Calu3 (cell line): ENCODE measurements around the gene IFNG-AS1. TPM values are rescaled to one million over a fixed set of nuclear protein-coding genes. Genes with fewer than 3 reads are reported as not detected.

ENCODE experiments used
- BruUV-seq: library from RNA; stranded (reverse); fragments of 400-500 nt; replicated peaks from 2 replicates; lab custom pipeline; 2021; lab: Mats Ljungman, UMichigan
- CTCF ChIA-PET: fragments of 300-600 bp; sonication (Branson Sonifier 250); formaldehyde crosslinking; loops from one replicate; lab custom pipeline; 2022; ENCODE audit warnings: antibody characterized with exemption; lab: Charles Lee
- DNase-seq: peaks from one replicate; pipeline ENCODE4 v3.0.0; 2022
- H3K27ac Mint-ChIP-seq: one replicate; pipeline ENCODE4 v1.8.0; 2022; ENCODE audit warnings: mixed read lengths; ENCODE audit not compliant: unreplicated experiment
- H3K27me3 Mint-ChIP-seq: one replicate; pipeline ENCODE4 v1.8.0; 2022; ENCODE audit warnings: mixed read lengths; ENCODE audit not compliant: unreplicated experiment
- H3K36me3 Mint-ChIP-seq: one replicate; pipeline ENCODE4 v1.8.0; 2022; ENCODE audit warnings: mild to moderate bottlenecking, moderate library complexity, mixed read lengths; ENCODE audit not compliant: insufficient read depth, unreplicated experiment
- H3K4me1 Mint-ChIP-seq: one replicate; pipeline ENCODE4 v1.8.0; 2022; ENCODE audit warnings: mild to moderate bottlenecking, low read depth, mixed read lengths; ENCODE audit not compliant: unreplicated experiment
- H3K4me3 Mint-ChIP-seq: one replicate; pipeline ENCODE4 v1.8.0; 2022; ENCODE audit warnings: mild to moderate bottlenecking, low read depth, moderate library complexity, mixed read lengths; ENCODE audit not compliant: unreplicated experiment
- H3K9me3 Mint-ChIP-seq: one replicate; pipeline ENCODE4 v1.8.0; 2022; ENCODE audit warnings: low read depth, mixed read lengths; ENCODE audit not compliant: unreplicated experiment
- CTCF ChIP-seq: fragments of 200-600 bp; IDR thresholded peaks from one replicate; pipeline ENCODE4 v1.8.0; 2022; ENCODE audit warnings: antibody characterized with exemption; ENCODE audit not compliant: unreplicated experiment
- intact Hi-C: fragments of 100-400 bp; cut with micrococcal nuclease; formaldehyde crosslinking; loops from one replicate; pipeline ENCODE4 v1.10.0; 2022; ENCODE audit not compliant: unreplicated experiment
- total RNA-seq: library from RNA; stranded (reverse); gene quantifications from 2 replicates; pipeline ENCODE4 v1.2.3, GENCODE V29; 2022

IFNG-AS1 gene
- total RNA-seq, 1 experiment from 2014 or later = not detected

- no peak for TF ChIP-seq CTCF
- Mint-ChIP-seq H3K9me3 (no peaks in the 10 kb centered on the region), H3K4me3 (no peak overlapping the region), H3K27ac (no peak overlapping the region), H3K27me3 (no peaks in the 10 kb centered on the region), H3K4me1 (no peaks in the 10 kb centered on the region), H3K36me3 (no peaks in the 10 kb centered on the region)
- DNase-seq = no peak
- intact Hi-C loops = no loop called here
- CTCF ChIA-PET = no interaction called here
- BruUV-seq = no TSS peak
Observed at GRCh38 chr12:67958187-67958586, 31.1 kb upstream of the IFNG-AS1 start.

DNA sequence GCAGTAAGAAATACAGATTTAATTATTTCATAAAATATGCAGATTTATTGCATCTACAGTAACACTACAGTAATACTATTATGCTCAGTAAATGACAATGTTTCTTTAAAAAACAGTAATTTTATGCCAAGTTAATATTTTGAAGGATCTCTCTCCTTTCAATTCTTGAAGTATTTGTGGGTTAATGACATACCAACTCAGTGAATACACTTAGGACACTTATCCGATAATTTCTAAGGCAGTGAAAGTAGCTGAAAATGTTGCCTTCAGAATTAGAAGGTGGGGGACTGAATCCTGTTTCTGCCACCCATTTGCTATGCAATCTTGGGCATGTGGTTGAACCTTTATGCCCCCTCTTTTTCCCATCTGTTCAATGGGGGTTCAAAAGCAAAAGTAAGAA is 24.8 kb upstream of the IFNG-AS1 start:
- BruUV-seq = no TSS peak
- Mint-ChIP-seq H3K27me3 (peaks cover 13% of the 10 kb centered on the region), H3K4me1 (no peaks in the 10 kb centered on the region), H3K4me3 (no peak overlapping the region), H3K27ac (no peak overlapping the region), H3K9me3 (no peaks in the 10 kb centered on the region), H3K36me3 (no peaks in the 10 kb centered on the region)
- no peak for DNase-seq
- no peak for TF ChIP-seq CTCF
- intact Hi-C loops = no loop called here
- CTCF ChIA-PET = interaction anchor here (1.2 kb wide), 1 partner anchor 76 kb away, joined by 3 read pairs; no protein-coding TSS in a partner anchor

GRCh38 chr12:67966560-67966959 is 22.7 kb upstream of the IFNG-AS1 start:
- no peak for TF ChIP-seq CTCF
- intact Hi-C loops = no loop called here
- Mint-ChIP-seq H3K4me1 (no peaks in the 10 kb centered on the region), H3K4me3 (no peak overlapping the region), H3K9me3 (no peaks in the 10 kb centered on the region), H3K27ac (no peak overlapping the region), H3K27me3 (peaks cover 13% of the 10 kb centered on the region), H3K36me3 (no peaks in the 10 kb centered on the region)
- CTCF ChIA-PET = interaction anchor here (0.6 to 1.3 kb wide), 2 partner anchors 23 to 611 kb away, joined by 3 to 6 read pairs; no protein-coding TSS in a partner anchor
- DNase-seq = no peak
- no TSS peak for BruUV-seq

DNA sequence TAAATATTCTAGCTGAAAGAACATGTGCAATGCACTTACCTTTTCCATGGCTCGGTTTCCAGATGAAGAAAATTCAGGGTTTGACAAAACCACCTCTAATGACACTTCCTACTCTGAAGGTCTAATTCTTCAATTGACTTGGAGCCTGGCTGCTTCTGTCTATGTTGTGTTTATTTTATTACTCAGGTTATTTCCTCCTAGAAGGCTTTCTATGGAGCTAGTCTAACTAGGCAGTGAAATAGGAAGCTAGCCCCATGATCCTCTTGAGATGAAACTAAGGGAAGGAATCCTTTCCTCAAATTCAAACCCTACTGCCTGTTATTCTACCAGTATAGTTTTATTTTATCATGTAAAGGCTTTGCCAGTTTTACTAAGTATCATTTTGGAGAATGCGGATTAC is 20.9 kb upstream of the IFNG-AS1 start:
- Mint-ChIP-seq H3K4me3 (no peak overlapping the region), H3K9me3 (no peaks in the 10 kb centered on the region), H3K27me3 (peaks cover 13% of the 10 kb centered on the region), H3K36me3 (no peaks in the 10 kb centered on the region), H3K27ac (no peak overlapping the region), H3K4me1 (no peaks in the 10 kb centered on the region)
- intact Hi-C loops = no loop called here
- CTCF ChIA-PET = interaction anchor here (0.6 to 0.8 kb wide), 2 partner anchors 181 to 1891 kb away, joined by 3 read pairs; no protein-coding TSS in a partner anchor
- TF ChIP-seq CTCF = no peak
- no TSS peak for BruUV-seq
- DNase-seq = no peak
